ENCODE data around the gene MEPCE. TPM values are rescaled to one million over a fixed set of nuclear protein-coding genes. Genes with fewer than 3 reads are reported as not detected.

Gene MEPCE
- total RNA-seq, 2 donors from 2014 or later = 27.2 to 39.1 TPM

GRCh38 chr7:100387695-100388094 is 41.9 kb upstream of the MEPCE start:
- H3K9ac ChIP-seq (ENCODE audit: low read depth in 2 of 2, low read length in 2 of 2) = no peak overlapping the region
- no peak for DNase-seq
- H3K36me3 ChIP-seq = no peaks in the 10 kb centered on the region
- intact Hi-C loops (cut with DNase I) = no loop called here
- H3K27ac ChIP-seq = no peak overlapping the region
- no peaks in the 10 kb centered on the region for H3K9me3 ChIP-seq
- H3K4me1 ChIP-seq = no peaks in the 10 kb centered on the region
- no peak for TF ChIP-seq CTCF (IDR thresholded peaks at IDR 0.05)
- H3K4me3 ChIP-seq = no peak overlapping the region
- H3K27me3 ChIP-seq = no peaks in the 10 kb centered on the region

GRCh38 chr7:100389437-100390088 is 40.1 kb upstream of the MEPCE start:
- Histone ChIP-seq H3K9ac (ENCODE audit: low read depth in 2 of 2, low read length in 2 of 2) (no peak overlapping the region), H3K4me3 (no peak overlapping the region), H3K36me3 (no peaks in the 10 kb centered on the region), H3K27me3 (no peaks in the 10 kb centered on the region), H3K9me3 (no peaks in the 10 kb centered on the region), H3K4me1 (no peaks in the 10 kb centered on the region), H3K27ac (no peak overlapping the region)
- TF ChIP-seq CTCF (IDR thresholded peaks at IDR 0.05) = no peak
- intact Hi-C loops (cut with DNase I) = no loop called here
- DNase-seq = no peak

- TF ChIP-seq CTCF (IDR thresholded peaks at IDR 0.05) = no peak
- intact Hi-C loops (cut with DNase I) = no loop called here
- no peaks in the 10 kb centered on the region for H3K4me1 ChIP-seq
Observed at GRCh38 chr7:100390286-100391009, 39.2 kb upstream of the MEPCE start.

GRCh38 chr7:100393233-100393905 is 36.3 kb upstream of the MEPCE start:
- H3K27me3 ChIP-seq = no peaks in the 10 kb centered on the region
- no peak overlapping the region for H3K27ac ChIP-seq
- H3K4me3 ChIP-seq = no peak overlapping the region
- no peak for TF ChIP-seq CTCF (IDR thresholded peaks at IDR 0.05)
- no peaks in the 10 kb centered on the region for H3K9me3 ChIP-seq
- no peaks in the 10 kb centered on the region for H3K4me1 ChIP-seq
- no peak for DNase-seq
- H3K36me3 ChIP-seq = no peaks in the 10 kb centered on the region
- intact Hi-C loops (cut with DNase I) = no loop called here
- H3K9ac ChIP-seq (ENCODE audit: low read depth in 2 of 2, low read length in 2 of 2) = no peak overlapping the region

More at GRCh38 chr7:100390286-100391009, 39.2 kb upstream of the MEPCE start:
- Histone ChIP-seq H3K9ac (ENCODE audit: low read depth in 2 of 2, low read length in 2 of 2) (no peak overlapping the region), H3K27ac (no peak overlapping the region), H3K9me3 (no peaks in the 10 kb centered on the region), H3K4me3 (no peak overlapping the region), H3K27me3 (no peaks in the 10 kb centered on the region), H3K36me3 (no peaks in the 10 kb centered on the region)
- DNase-seq = no peak

GRCh38 chr7:100394077-100394476 is 35.6 kb upstream of the MEPCE start:
- no peak overlapping the region for H3K9ac ChIP-seq (ENCODE audit: low read depth in 2 of 2, low read length in 2 of 2)
- no peak for TF ChIP-seq CTCF (IDR thresholded peaks at IDR 0.05)
- no peaks in the 10 kb centered on the region for H3K36me3 ChIP-seq
- no peak overlapping the region for H3K4me3 ChIP-seq
- no peaks in the 10 kb centered on the region for H3K9me3 ChIP-seq
- intact Hi-C loops (cut with DNase I) = no loop called here
- H3K27me3 ChIP-seq = no peaks in the 10 kb centered on the region
- no peak overlapping the region for H3K27ac ChIP-seq
- DNase-seq = no peak
- no peaks in the 10 kb centered on the region for H3K4me1 ChIP-seq

Measured in colonic mucosa (tissue), 4 donors.